Muscle layer of duodenum (tissue), 2 donors: ENCODE results near the gene NFX1.
"Not testable (repeated sequence)": the region's sequence is repeated elsewhere in the genome, so short reads cannot be mapped to it uniquely, and the experiment has no call there.

Experiments
- H3K27ac ChIP-seq: one replicate; pipeline ENCODE4 v1.7.0; 2013; ENCODE audit warnings: mild to moderate bottlenecking, low read length
- H3K27me3 ChIP-seq: one replicate; pipeline ENCODE4 v1.7.0; 2013; ENCODE audit warnings: low read depth, mild to moderate bottlenecking, control low read depth, low read length
- H3K36me3 ChIP-seq, 2 donors: one replicate each; pipeline ENCODE4 v1.7.0; 2013; ENCODE audit warnings: low read length in 2 of 2, control low read depth in 1 of 2, mild to moderate bottlenecking in 1 of 2; ENCODE audit not compliant: insufficient read depth in 2 of 2, control insufficient read depth in 1 of 2
- H3K4me1 ChIP-seq, 2 donors: one replicate each; pipeline ENCODE4 v1.7.0; 2013; ENCODE audit warnings: low read length in 2 of 2, mild to moderate bottlenecking in 2 of 2, control low read depth in 1 of 2, moderate library complexity in 1 of 2; ENCODE audit not compliant: insufficient read depth in 2 of 2, control insufficient read depth in 1 of 2
- H3K4me3 ChIP-seq, 2 donors: one replicate each; pipeline ENCODE4 v1.7.0; 2013; ENCODE audit warnings: low read length in 2 of 2, low read depth in 1 of 2, mild to moderate bottlenecking in 1 of 2
- H3K9me3 ChIP-seq, 2 donors: one replicate each; pipeline ENCODE4 v1.7.0; 2013; ENCODE audit warnings: low read length in 2 of 2, control low read depth in 1 of 2, mild to moderate bottlenecking in 1 of 2; ENCODE audit not compliant: control insufficient read depth in 1 of 2
- donor health status: healthy.

NFX1 gene

GRCh38 chr9:33381231-33381791, 91.0 kb downstream of the NFX1 start:
- no peaks in the 10 kb centered on the region for H3K4me1 ChIP-seq
- no peaks in the 10 kb centered on the region for H3K27me3 ChIP-seq
- no peak overlapping the region for H3K4me3 ChIP-seq
- H3K27ac ChIP-seq = no peak overlapping the region
- no peaks in the 10 kb centered on the region for H3K9me3 ChIP-seq
- H3K36me3 ChIP-seq = no peaks in the 10 kb centered on the region

- H3K27ac ChIP-seq, H3K36me3 ChIP-seq, H3K27me3 ChIP-seq, H3K9me3 ChIP-seq, H3K4me1 ChIP-seq, H3K4me3 ChIP-seq: not testable (repeated sequence)
Observed at GRCh38 chr9:33382397-33382796, 92.1 kb downstream of the NFX1 start.

GRCh38 chr9:33383396-33383795, 93.1 kb downstream of the NFX1 start:
- H3K9me3 ChIP-seq, H3K4me1 ChIP-seq, H3K36me3 ChIP-seq, H3K27me3 ChIP-seq, H3K4me3 ChIP-seq, H3K27ac ChIP-seq: not testable (repeated sequence)

- H3K27me3 ChIP-seq, H3K4me3 ChIP-seq, H3K4me1 ChIP-seq, H3K9me3 ChIP-seq, H3K36me3 ChIP-seq, H3K27ac ChIP-seq: not testable (repeated sequence)
Observed at GRCh38 chr9:33385536-33385935, 95.2 kb downstream of the NFX1 start.

- not testable (repeated sequence) for H3K27ac ChIP-seq, H3K4me1 ChIP-seq, H3K27me3 ChIP-seq, H3K4me3 ChIP-seq, H3K9me3 ChIP-seq, H3K36me3 ChIP-seq
Observed at GRCh38 chr9:33385979-33386640, 95.8 kb downstream of the NFX1 start.

GRCh38 chr9:33386641-33386996, 96.3 kb downstream of the NFX1 start:
- not testable (repeated sequence) for H3K4me1 ChIP-seq, H3K27ac ChIP-seq, H3K27me3 ChIP-seq, H3K9me3 ChIP-seq, H3K4me3 ChIP-seq, H3K36me3 ChIP-seq

- H3K4me1 ChIP-seq, H3K4me3 ChIP-seq, H3K27me3 ChIP-seq, H3K9me3 ChIP-seq, H3K27ac ChIP-seq, H3K36me3 ChIP-seq: not testable (repeated sequence)
Observed at GRCh38 chr9:33386998-33387397, 96.7 kb downstream of the NFX1 start.

GRCh38 chr9:33388110-33388994, 98.0 kb downstream of the NFX1 start:
- Histone ChIP-seq H3K27ac (no peak overlapping the region), H3K27me3 (no peaks in the 10 kb centered on the region), H3K36me3 (no peaks in the 10 kb centered on the region), H3K4me3 (no peak overlapping the region), H3K9me3 (no peaks in the 10 kb centered on the region), H3K4me1 (peaks cover 0 to 9% of the 10 kb centered on the region in 2 donors)

GRCh38 chr9:33391111-33391771, 100.9 kb downstream of the NFX1 start:
- not testable (repeated sequence) for H3K36me3 ChIP-seq, H3K4me1 ChIP-seq, H3K9me3 ChIP-seq, H3K27me3 ChIP-seq, H3K4me3 ChIP-seq, H3K27ac ChIP-seq

- H3K4me3 ChIP-seq, H3K9me3 ChIP-seq, H3K27ac ChIP-seq, H3K4me1 ChIP-seq, H3K27me3 ChIP-seq, H3K36me3 ChIP-seq: not testable (repeated sequence)
Observed at GRCh38 chr9:33392591-33393021, 102.3 kb downstream of the NFX1 start.

GRCh38 chr9:33393581-33393980, 103.3 kb downstream of the NFX1 start:
- H3K36me3 ChIP-seq = no peaks in the 10 kb centered on the region
- no peaks in the 10 kb centered on the region for H3K9me3 ChIP-seq
- H3K4me3 ChIP-seq = no peak overlapping the region
- no peaks in the 10 kb centered on the region for H3K27me3 ChIP-seq
- no peak overlapping the region for H3K27ac ChIP-seq
- H3K4me1 ChIP-seq = peaks cover 0 to 10% of the 10 kb centered on the region in 2 donors
